ENCODE data around the gene IFNB1. TPM values are rescaled to one million over a fixed set of nuclear protein-coding genes. Genes with fewer than 3 reads are reported as not detected.

The IFNB1 gene
- total RNA-seq, 4 donors from 2014 or later: not detected

DNA sequence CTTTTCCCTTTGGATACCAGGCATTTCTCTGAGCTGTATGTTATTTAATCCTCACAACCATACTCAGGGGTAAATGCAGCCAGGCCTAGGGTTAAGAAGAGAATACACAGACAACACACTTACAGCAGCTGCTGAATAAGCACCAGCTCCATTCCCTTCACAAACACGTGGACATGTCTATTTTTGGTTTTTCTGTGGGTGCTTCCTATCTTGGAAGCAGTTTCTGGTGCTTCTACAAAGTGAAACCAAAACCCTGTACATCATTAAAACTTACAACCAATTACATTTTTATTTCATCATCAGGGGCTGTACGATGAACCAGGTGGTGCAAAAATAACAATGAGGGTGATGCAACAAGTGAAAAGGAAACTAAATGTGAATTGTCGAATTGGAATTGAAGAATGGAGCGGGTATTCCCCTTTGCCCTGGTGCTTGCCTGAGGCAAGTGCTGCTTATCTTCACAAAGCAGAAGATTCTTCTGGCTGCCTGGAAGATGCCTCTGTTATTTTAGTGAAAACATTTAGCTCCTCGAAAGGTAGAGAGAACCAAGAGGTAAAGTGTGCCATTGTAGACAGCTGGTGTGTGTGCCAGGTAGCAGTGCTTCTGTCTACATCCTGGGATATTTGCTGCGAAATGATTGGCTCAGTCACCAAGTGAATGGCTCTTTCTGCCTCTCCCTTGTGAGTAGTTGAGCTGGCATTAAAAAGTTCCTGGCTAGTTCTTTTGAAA lies 18.6 kb upstream of the IFNB1 start:
- TF ChIP-seq, protein P1, sequence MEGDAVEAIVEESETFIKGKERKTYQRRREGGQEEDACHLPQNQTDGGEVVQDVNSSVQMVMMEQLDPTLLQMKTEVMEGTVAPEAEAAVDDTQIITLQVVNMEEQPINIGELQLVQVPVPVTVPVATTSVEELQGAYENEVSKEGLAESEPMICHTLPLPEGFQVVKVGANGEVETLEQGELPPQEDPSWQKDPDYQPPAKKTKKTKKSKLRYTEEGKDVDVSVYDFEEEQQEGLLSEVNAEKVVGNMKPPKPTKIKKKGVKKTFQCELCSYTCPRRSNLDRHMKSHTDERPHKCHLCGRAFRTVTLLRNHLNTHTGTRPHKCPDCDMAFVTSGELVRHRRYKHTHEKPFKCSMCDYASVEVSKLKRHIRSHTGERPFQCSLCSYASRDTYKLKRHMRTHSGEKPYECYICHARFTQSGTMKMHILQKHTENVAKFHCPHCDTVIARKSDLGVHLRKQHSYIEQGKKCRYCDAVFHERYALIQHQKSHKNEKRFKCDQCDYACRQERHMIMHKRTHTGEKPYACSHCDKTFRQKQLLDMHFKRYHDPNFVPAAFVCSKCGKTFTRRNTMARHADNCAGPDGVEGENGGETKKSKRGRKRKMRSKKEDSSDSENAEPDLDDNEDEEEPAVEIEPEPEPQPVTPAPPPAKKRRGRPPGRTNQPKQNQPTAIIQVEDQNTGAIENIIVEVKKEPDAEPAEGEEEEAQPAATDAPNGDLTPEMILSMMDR (IDR thresholded peaks at IDR 0.05): no peak
- 11% methylated on average over 6 of the region's 6 CpGs for WGBS, 2 donors
- peaks cover 0 to 15% (median 0%) of the 10 kb centered on the region in 3 donors for H3K4me1 ChIP-seq
- H3K9me3 ChIP-seq: no peaks in the 10 kb centered on the region
- peak overlapping the region in 3 of 4 donors; percentile 17 to 60 (median 34) for H3K27ac ChIP-seq
- intact Hi-C loops (cut with DNase I): no loop called here
- H3K36me3 ChIP-seq: no peaks in the 10 kb centered on the region
- no peak for DNase-seq
- peak overlapping the region in 3 of 4 donors; percentile 3 to 53 (median 18) for H3K4me3 ChIP-seq
- H3K27me3 ChIP-seq: no peaks in the 10 kb centered on the region

DNA sequence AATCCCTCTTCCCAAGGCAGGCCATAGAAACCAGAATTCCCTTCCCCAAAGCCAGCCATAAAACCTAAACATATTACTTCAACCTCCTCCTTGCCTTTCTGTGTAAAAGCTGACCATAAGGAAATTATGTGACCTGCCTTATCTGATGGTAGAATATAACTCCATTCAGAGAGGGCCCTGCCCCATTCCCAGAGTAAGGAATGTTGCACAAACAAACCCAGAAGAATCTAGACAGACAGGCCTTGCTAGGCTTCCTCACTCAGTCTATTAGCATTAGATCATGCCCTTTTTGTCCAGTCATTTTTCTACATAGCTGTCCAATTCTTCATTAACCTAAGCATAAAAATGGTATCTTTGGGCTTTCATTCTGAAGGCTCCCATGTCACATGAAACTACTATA lies 17.8 kb upstream of the IFNB1 start:
- intact Hi-C loops (cut with DNase I): no loop called here
- no peak for DNase-seq

DNA sequence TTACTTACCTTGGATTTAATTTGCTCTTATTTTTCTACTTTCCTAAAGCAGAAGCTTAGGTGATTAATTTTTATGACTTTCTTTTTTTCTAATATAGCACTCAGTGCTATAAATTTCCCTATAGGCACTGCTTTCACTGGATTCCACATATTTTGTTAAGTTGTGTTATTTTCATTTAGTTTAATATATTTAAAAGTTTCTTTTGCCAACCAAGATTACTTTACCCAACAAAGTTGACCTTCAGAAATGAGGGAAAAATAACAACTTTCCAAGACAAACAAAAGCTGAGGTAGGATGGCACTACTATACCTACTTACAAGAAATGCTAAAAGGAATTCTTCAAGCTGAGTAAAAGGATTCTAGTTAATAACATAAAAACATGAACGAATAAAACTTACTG lies 8.8 kb upstream of the IFNB1 start:
- 67 to 94% methylated on average over 1 of the region's 1 CpG for WGBS, 2 donors
- no peak overlapping the region for H3K27ac ChIP-seq
- intact Hi-C loops (cut with DNase I): loop anchor here (10.0 kb wide), 1 partner anchor 112 kb away; no protein-coding TSS in a partner anchor
- H3K4me3 ChIP-seq: no peak overlapping the region
- peaks cover 0 to 8% (median 0%) of the 10 kb centered on the region in 3 donors for H3K9me3 ChIP-seq
- no peaks in the 10 kb centered on the region for H3K4me1 ChIP-seq
- TF ChIP-seq, protein P1 (IDR thresholded peaks at IDR 0.05): no peak
- no peak for TF ChIP-seq POLR2A (IDR thresholded peaks at IDR 0.05)
- DNase-seq: no peak
- no peaks in the 10 kb centered on the region for H3K27me3 ChIP-seq
- no peaks in the 10 kb centered on the region for H3K36me3 ChIP-seq

More for the DNA sequence above, 17.8 kb upstream of the IFNB1 start:
- Histone ChIP-seq H3K27me3 (no peaks in the 10 kb centered on the region), H3K9me3 (no peaks in the 10 kb centered on the region), H3K4me1 (peaks cover 0 to 15% (median 0%) of the 10 kb centered on the region in 3 donors), H3K36me3 (no peaks in the 10 kb centered on the region), H3K4me3 (no peak overlapping the region), H3K27ac (peak overlapping the region in 2 of 4 donors; percentile 34 to 60)
- TF ChIP-seq POLR2A (IDR thresholded peaks at IDR 0.05): no peak
- TF ChIP-seq, protein P1 (IDR thresholded peaks at IDR 0.05): no peak

DNA sequence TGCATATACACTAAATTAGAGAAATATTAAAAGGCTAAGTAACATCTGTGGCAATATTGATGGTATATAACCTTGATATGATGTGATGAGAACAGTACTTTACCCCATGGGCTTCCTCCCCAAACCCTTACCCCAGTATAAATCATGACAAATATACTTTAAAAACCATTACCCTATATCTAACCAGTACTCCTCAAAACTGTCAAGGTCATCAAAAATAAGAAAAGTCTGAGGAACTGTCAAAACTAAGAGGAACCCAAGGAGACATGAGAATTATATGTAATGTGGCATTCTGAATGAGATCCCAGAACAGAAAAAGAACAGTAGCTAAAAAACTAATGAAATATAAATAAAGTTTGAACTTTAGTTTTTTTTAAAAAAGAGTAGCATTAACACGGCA lies 7.3 kb upstream of the IFNB1 start:
- WGBS, 2 donors: 77 to 88% methylated on average over 1 of the region's 1 CpG
- Histone ChIP-seq H3K4me3 (no peak overlapping the region), H3K27me3 (no peaks in the 10 kb centered on the region), H3K27ac (no peak overlapping the region), H3K36me3 (no peaks in the 10 kb centered on the region), H3K4me1 (no peaks in the 10 kb centered on the region), H3K9me3 (peaks cover 0 to 8% (median 0%) of the 10 kb centered on the region in 3 donors)
- intact Hi-C loops (cut with DNase I): loop anchor here (10.0 kb wide), 1 partner anchor 110 kb away; no protein-coding TSS in a partner anchor
- TF ChIP-seq POLR2A (IDR thresholded peaks at IDR 0.05): no peak
- TF ChIP-seq, protein P1 (IDR thresholded peaks at IDR 0.05): no peak
- DNase-seq: no peak

DNA sequence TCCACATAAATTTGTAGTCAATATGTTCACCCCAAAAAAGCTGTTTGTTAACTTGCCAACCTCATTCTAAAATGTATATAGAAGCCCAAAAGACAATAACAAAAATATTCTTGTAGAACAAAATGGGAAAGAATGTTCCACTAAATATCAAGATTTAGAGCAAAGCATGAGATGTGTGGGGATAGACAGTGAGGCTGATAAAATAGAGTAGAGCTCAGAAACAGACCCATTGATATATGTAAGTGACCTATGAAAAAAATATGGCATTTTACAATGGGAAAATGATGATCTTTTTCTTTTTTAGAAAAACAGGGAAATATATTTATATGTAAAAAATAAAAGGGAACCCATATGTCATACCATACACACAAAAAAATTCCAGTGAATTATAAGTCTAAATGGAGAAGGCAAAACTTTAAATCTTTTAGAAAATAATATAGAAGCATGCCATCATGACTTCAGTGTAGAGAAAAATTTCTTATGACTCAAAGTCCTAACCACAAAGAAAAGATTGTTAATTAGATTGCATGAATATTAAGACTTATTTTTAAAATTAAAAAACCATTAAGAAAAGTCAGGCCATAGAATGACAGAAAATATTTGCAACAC lies 6.6 kb upstream of the IFNB1 start:
- intact Hi-C loops (cut with DNase I): loop anchor here (10.0 kb wide), 1 partner anchor 110 kb away; no protein-coding TSS in a partner anchor
- H3K27ac ChIP-seq: no peak overlapping the region
- TF ChIP-seq, protein P1 (IDR thresholded peaks at IDR 0.05): no peak
- TF ChIP-seq POLR2A (IDR thresholded peaks at IDR 0.05): no peak

More for the DNA sequence above, 6.6 kb upstream of the IFNB1 start:
- Histone ChIP-seq H3K36me3 (no peaks in the 10 kb centered on the region), H3K9me3 (peaks cover 0 to 8% (median 0%) of the 10 kb centered on the region in 3 donors), H3K4me3 (no peak overlapping the region), H3K4me1 (no peaks in the 10 kb centered on the region), H3K27me3 (no peaks in the 10 kb centered on the region)
- no peak for DNase-seq

Measured in esophagus squamous epithelium (tissue), 5 donors.